ENCODE measurements around the gene SCFD2. TPM values are rescaled to one million over a fixed set of nuclear protein-coding genes. Genes with fewer than 3 reads are reported as not detected.
"Not testable (repeated sequence)": the region's sequence is repeated elsewhere in the genome, so short reads cannot be mapped to it uniquely, and the experiment has no call there.

Gene SCFD2
- total and polyA plus RNA-seq, 9 donors = 5.1 to 42.1 (median 13.5) TPM

GRCh38 chr4:53060278-53060677 is 305.6 kb downstream of the SCFD2 start:
- intact Hi-C loops (cut with DNase I) = no loop called here
- DNase-seq = no peak
- no peak for TF ChIP-seq POLR2A (IDR thresholded peaks at IDR 0.05)
- Histone ChIP-seq H3K4me1 (ENCODE audit: insufficient read depth) (no peaks in the 10 kb centered on the region), H3K9me3 (no peaks in the 10 kb centered on the region), H3K27ac (no peak overlapping the region), H3K36me3 (no peaks in the 10 kb centered on the region), H3K4me3 (no peak overlapping the region), H3K27me3 (no peaks in the 10 kb centered on the region)
- WGBS, 3 donors = 68 to 90% (median 72%) methylated on average over 3 of the region's 3 CpGs

GRCh38 chr4:53059871-53060270 is 306.0 kb downstream of the SCFD2 start:
- Histone ChIP-seq H3K27ac (no peak overlapping the region), H3K36me3 (no peaks in the 10 kb centered on the region), H3K4me3 (no peak overlapping the region), H3K9me3 (no peaks in the 10 kb centered on the region), H3K27me3 (no peaks in the 10 kb centered on the region), H3K4me1 (ENCODE audit: insufficient read depth) (no peaks in the 10 kb centered on the region)
- TF ChIP-seq CTCF (IDR thresholded peaks at IDR 0.05) (no peak), POLR2A (IDR thresholded peaks at IDR 0.05) (no peak), EP300 (IDR thresholded peaks at IDR 0.05) (no peak)
- DNase-seq = no peak
- WGBS, 3 donors = 95 to 97% (median 95%) methylated on average over 1 of the region's 1 CpG
- intact Hi-C loops (cut with DNase I) = no loop called here

GRCh38 chr4:53059256-53059655 is 306.6 kb downstream of the SCFD2 start:
- H3K27ac ChIP-seq = no peak overlapping the region

GRCh38 chr4:53057679-53058078 is 308.2 kb downstream of the SCFD2 start:
- no peak overlapping the region for H3K27ac ChIP-seq

More at GRCh38 chr4:53059256-53059655, 306.6 kb downstream of the SCFD2 start:
- no peak overlapping the region for H3K4me3 ChIP-seq
- H3K4me1 ChIP-seq (ENCODE audit: insufficient read depth) = peaks cover 4% of the 10 kb centered on the region
- H3K36me3 ChIP-seq = no peaks in the 10 kb centered on the region
- intact Hi-C loops (cut with DNase I) = no loop called here
- no peaks in the 10 kb centered on the region for H3K27me3 ChIP-seq
- no peak for DNase-seq
- H3K9me3 ChIP-seq = no peaks in the 10 kb centered on the region
- WGBS, 3 donors = 70 to 80% (median 73%) methylated on average over 4 of the region's 4 CpGs
- no peak for TF ChIP-seq EP300 (IDR thresholded peaks at IDR 0.05)

GRCh38 chr4:53057108-53057507 is 308.8 kb downstream of the SCFD2 start:
- H3K9me3 ChIP-seq; intact Hi-C loops (cut with DNase I); H3K27ac ChIP-seq; H3K36me3 ChIP-seq; DNase-seq; H3K4me1 ChIP-seq (ENCODE audit: insufficient read depth); H3K4me3 ChIP-seq; H3K27me3 ChIP-seq: not testable (repeated sequence)
- 81 to 98% (median 94%) methylated on average over 2 of the region's 2 CpGs for WGBS, 3 donors

More at GRCh38 chr4:53057679-53058078, 308.2 kb downstream of the SCFD2 start:
- H3K4me1 ChIP-seq (ENCODE audit: insufficient read depth) = peaks cover 4% of the 10 kb centered on the region
- no peaks in the 10 kb centered on the region for H3K36me3 ChIP-seq
- H3K4me3 ChIP-seq = no peak overlapping the region
- no peaks in the 10 kb centered on the region for H3K9me3 ChIP-seq
- TF ChIP-seq CTCF (IDR thresholded peaks at IDR 0.05) (no peak), POLR2A (IDR thresholded peaks at IDR 0.05) (no peak), EP300 (IDR thresholded peaks at IDR 0.05) (no peak)
- H3K27me3 ChIP-seq = no peaks in the 10 kb centered on the region
- intact Hi-C loops (cut with DNase I) = no loop called here
- DNase-seq = no peak
- WGBS, 3 donors = 92 to 94% (median 92%) methylated on average over 3 of the region's 3 CpGs

- intact Hi-C loops (cut with DNase I) = no loop called here
- 80 to 81% (median 80%) methylated on average over 5 of the region's 5 CpGs for WGBS, 3 donors
- Histone ChIP-seq H3K4me3 (no peak overlapping the region), H3K27ac (no peak overlapping the region), H3K9me3 (no peaks in the 10 kb centered on the region), H3K27me3 (no peaks in the 10 kb centered on the region), H3K4me1 (ENCODE audit: insufficient read depth) (peaks cover 4% of the 10 kb centered on the region), H3K36me3 (no peaks in the 10 kb centered on the region)
- no peak for DNase-seq
- TF ChIP-seq POLR2A (IDR thresholded peaks at IDR 0.05) (no peak), CTCF (IDR thresholded peaks at IDR 0.05) (no peak), EP300 (IDR thresholded peaks at IDR 0.05) (no peak)
Measured at GRCh38 chr4:53055716-53056403, 310.0 kb downstream of the SCFD2 start.

Data from ovary (tissue), 9 donors.